ENCODE results near the gene LYPD6B. TPM values are rescaled to one million over a fixed set of nuclear protein-coding genes. Genes with fewer than 3 reads are reported as not detected.
A peak's percentile ranks its signal among the peaks of the same experiment; 100 is the strongest.
"Not testable (repeated sequence)": the region's sequence is repeated elsewhere in the genome, so short reads cannot be mapped to it uniquely, and the experiment has no call there.

Gene LYPD6B
- total RNA-seq, 1 donor from 2014 or later = 13.5 TPM

DNA sequence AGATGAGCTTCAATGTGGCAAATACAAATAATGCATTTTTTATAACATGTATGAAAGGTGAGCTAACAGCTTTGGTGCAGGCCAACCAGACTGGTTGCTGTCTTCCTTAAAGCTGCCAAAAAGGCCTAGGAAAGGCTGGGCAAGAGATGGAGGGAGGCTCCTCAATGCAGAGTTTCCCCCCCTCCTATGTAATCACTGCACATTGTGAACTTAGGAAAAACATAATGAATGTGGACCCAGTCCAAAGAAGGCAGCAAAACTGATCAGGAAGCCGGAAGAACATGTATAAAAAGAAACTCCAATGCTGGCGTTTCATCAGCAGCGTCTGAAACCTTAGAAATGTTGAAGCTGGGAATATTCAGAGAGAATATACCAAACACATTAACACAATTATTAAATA is 207.7 kb downstream of the LYPD6B start:
- Mint-ChIP-seq H3K4me1 (ENCODE audit: unreplicated experiment) (peaks cover 3% of the 10 kb centered on the region), H3K9me3 (ENCODE audit: unreplicated experiment) (peaks cover 3% of the 10 kb centered on the region), H3K4me3 (ENCODE audit: unreplicated experiment) (no peak overlapping the region), H3K27me3 (ENCODE audit: unreplicated experiment) (no peaks in the 10 kb centered on the region), H3K27ac (ENCODE audit: unreplicated experiment) (no peak overlapping the region), H3K36me3 (ENCODE audit: unreplicated experiment) (no peaks in the 10 kb centered on the region)
- no peak for DNase-seq (ENCODE audit: extremely low spot score, unreplicated experiment)
- TF ChIP-seq, protein P1, sequence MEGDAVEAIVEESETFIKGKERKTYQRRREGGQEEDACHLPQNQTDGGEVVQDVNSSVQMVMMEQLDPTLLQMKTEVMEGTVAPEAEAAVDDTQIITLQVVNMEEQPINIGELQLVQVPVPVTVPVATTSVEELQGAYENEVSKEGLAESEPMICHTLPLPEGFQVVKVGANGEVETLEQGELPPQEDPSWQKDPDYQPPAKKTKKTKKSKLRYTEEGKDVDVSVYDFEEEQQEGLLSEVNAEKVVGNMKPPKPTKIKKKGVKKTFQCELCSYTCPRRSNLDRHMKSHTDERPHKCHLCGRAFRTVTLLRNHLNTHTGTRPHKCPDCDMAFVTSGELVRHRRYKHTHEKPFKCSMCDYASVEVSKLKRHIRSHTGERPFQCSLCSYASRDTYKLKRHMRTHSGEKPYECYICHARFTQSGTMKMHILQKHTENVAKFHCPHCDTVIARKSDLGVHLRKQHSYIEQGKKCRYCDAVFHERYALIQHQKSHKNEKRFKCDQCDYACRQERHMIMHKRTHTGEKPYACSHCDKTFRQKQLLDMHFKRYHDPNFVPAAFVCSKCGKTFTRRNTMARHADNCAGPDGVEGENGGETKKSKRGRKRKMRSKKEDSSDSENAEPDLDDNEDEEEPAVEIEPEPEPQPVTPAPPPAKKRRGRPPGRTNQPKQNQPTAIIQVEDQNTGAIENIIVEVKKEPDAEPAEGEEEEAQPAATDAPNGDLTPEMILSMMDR (IDR thresholded peaks at IDR 0.05) = no peak

DNA sequence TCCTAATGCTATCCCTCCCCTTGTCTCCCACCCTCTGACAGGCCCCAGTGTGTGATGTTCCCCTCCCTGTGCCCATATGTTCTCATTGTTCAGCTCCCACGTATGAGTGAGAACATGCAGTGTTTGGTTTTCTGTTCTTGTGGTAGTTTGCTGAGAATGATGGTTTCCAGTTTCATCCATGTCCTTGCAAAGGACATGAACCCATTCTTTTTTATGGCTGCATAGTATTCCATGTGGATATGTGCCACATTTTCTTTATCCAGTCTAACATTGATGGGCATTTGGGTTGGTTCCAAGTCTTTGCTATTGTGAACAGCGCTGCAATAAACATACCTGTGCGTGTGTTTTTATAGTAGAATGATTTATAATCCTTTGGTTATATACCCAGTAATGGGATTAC is 212.9 kb downstream of the LYPD6B start:
- not testable (repeated sequence) for H3K27me3 Mint-ChIP-seq (ENCODE audit: unreplicated experiment); DNase-seq (ENCODE audit: extremely low spot score, unreplicated experiment); H3K27ac Mint-ChIP-seq (ENCODE audit: unreplicated experiment); H3K36me3 Mint-ChIP-seq (ENCODE audit: unreplicated experiment); H3K4me3 Mint-ChIP-seq (ENCODE audit: unreplicated experiment); H3K4me1 Mint-ChIP-seq (ENCODE audit: unreplicated experiment)
- peaks cover 33% of the 10 kb centered on the region for H3K9me3 Mint-ChIP-seq (ENCODE audit: unreplicated experiment)

DNA sequence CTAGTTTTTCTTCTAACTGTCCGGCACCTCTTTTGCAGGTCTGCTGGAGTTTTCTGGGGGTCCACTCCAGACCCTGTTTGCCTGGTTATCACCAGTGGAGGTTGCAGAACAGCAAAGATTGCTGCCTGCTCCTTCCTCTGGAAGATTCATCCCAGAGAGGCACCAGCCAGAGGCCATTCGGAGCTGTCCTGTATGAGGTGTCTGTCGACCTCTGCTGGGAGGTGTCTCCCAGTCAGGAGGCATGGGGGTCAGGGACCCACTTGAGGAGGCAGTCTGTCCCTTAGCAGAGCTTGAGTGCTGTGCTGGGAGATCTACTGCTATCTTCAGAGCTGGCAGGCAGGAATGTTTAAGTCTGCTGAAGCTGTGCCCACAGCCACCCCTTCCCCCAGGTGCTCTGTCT is 218.4 kb downstream of the LYPD6B start:
- H3K27ac Mint-ChIP-seq (ENCODE audit: unreplicated experiment); H3K4me3 Mint-ChIP-seq (ENCODE audit: unreplicated experiment); H3K4me1 Mint-ChIP-seq (ENCODE audit: unreplicated experiment); DNase-seq (ENCODE audit: extremely low spot score, unreplicated experiment); H3K36me3 Mint-ChIP-seq (ENCODE audit: unreplicated experiment): not testable (repeated sequence)
- H3K9me3 Mint-ChIP-seq (ENCODE audit: unreplicated experiment) = peaks cover 42% of the 10 kb centered on the region
- H3K27me3 Mint-ChIP-seq (ENCODE audit: unreplicated experiment) = peaks cover 12% of the 10 kb centered on the region

DNA sequence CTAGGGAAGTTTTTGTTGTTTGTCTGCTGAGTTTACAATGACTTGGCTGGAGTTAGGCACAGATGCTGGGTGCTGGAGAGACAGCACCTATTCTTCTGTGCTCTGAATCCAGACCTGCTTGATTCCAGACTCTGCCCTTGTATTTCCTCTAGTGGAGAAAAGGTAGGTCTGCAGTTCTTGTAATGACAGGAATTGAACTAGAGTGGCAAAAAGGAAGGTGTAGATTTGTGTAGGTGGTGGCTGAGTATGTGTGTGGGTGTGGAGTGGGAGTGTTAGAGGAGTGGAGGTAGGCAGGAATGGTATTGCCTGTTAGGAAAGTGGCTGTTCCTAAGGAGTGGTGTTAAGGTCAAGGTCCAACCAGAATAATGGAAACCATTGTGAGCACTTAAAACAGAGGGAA is 220.0 kb downstream of the LYPD6B start:
- no peak overlapping the region for H3K4me3 Mint-ChIP-seq (ENCODE audit: unreplicated experiment)
- peaks cover 6% of the 10 kb centered on the region for H3K36me3 Mint-ChIP-seq (ENCODE audit: unreplicated experiment)

DNA sequence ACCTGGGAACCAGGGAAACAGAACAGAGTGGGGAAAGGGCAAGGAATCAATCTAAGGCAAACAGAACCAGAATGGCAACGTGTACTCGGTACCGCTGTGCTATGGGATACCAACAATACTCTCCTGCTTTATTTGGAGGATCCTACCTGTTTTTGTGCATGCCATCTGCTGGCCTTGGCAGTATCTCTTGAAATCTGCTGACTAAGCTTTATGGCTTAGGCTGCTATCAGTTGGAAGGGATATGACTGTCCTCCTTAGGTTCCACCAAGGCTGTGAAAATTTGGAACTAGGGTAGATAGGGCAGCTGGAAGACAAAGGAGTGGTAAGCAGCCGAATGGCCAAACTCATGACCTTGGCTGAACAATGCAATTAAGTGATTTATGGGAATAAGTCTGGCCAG is 220.6 kb downstream of the LYPD6B start:
- TF ChIP-seq, protein P1 (IDR thresholded peaks at IDR 0.05) = no peak
- H3K4me1 Mint-ChIP-seq (ENCODE audit: unreplicated experiment) = peaks cover 6% of the 10 kb centered on the region
- H3K36me3 Mint-ChIP-seq (ENCODE audit: unreplicated experiment) = peaks cover 6% of the 10 kb centered on the region
- H3K27ac Mint-ChIP-seq (ENCODE audit: unreplicated experiment) = no peak overlapping the region
- H3K4me3 Mint-ChIP-seq (ENCODE audit: unreplicated experiment) = no peak overlapping the region
- peaks cover 31% of the 10 kb centered on the region for H3K9me3 Mint-ChIP-seq (ENCODE audit: unreplicated experiment)
- no peak for DNase-seq (ENCODE audit: extremely low spot score, unreplicated experiment)
- H3K27me3 Mint-ChIP-seq (ENCODE audit: unreplicated experiment) = peaks cover 18% of the 10 kb centered on the region

More for the DNA sequence above, 220.0 kb downstream of the LYPD6B start:
- peaks cover 6% of the 10 kb centered on the region for H3K4me1 Mint-ChIP-seq (ENCODE audit: unreplicated experiment)
- H3K27ac Mint-ChIP-seq (ENCODE audit: unreplicated experiment) = no peak overlapping the region
- DNase-seq (ENCODE audit: extremely low spot score, unreplicated experiment) = no peak
- H3K27me3 Mint-ChIP-seq (ENCODE audit: unreplicated experiment) = peaks cover 20% of the 10 kb centered on the region
- TF ChIP-seq, protein P1 (IDR thresholded peaks at IDR 0.05) = peak; percentile 9
- peaks cover 33% of the 10 kb centered on the region for H3K9me3 Mint-ChIP-seq (ENCODE audit: unreplicated experiment)

DNA sequence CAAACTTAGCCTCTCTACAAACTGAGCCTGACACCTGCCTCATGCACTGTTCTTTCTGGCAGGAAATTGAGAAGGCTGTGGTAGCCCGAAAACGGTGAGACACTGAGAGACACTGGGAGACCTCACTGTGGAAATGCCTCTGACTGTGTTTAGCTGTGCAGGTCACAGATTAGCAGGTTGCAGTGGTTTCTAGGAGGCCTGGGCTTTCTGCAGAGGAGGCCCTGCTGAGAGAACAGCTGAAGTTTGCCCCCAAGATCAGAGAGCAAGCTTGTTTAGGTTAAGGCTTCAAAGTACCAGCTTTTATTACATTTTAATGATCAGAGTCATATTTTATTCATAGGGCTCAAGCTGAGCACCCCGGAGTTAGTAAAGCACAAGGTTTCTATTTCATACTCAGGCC is 223.2 kb downstream of the LYPD6B start:
- H3K4me1 Mint-ChIP-seq (ENCODE audit: unreplicated experiment) = peaks cover 6% of the 10 kb centered on the region
- H3K27me3 Mint-ChIP-seq (ENCODE audit: unreplicated experiment) = peaks cover 17% of the 10 kb centered on the region
- no peak overlapping the region for H3K27ac Mint-ChIP-seq (ENCODE audit: unreplicated experiment)
- H3K4me3 Mint-ChIP-seq (ENCODE audit: unreplicated experiment) = no peak overlapping the region
- H3K9me3 Mint-ChIP-seq (ENCODE audit: unreplicated experiment) = peaks cover 9% of the 10 kb centered on the region
- TF ChIP-seq, protein P1 (IDR thresholded peaks at IDR 0.05) = no peak
- DNase-seq (ENCODE audit: extremely low spot score, unreplicated experiment) = no peak
- no peaks in the 10 kb centered on the region for H3K36me3 Mint-ChIP-seq (ENCODE audit: unreplicated experiment)

Other genes starting within 250 kb of the LYPD6B start
- gene KIF5C, start 163.5 kb upstream of the LYPD6B start, total RNA-seq = 10.2 and 10.7 TPM in 2 replicates